Hepatocyte (in vitro differentiated cells): ENCODE measurements around the gene C6orf89.

ENCODE experiments used
- CTCF ChIP-seq: fragments of 200-600 bp; sonication (generic); IDR thresholded peaks from 2 replicates; pipeline ENCODE4 v1.5.1; 2016; ENCODE audit warnings: antibody characterized with exemption, mild to moderate bottlenecking; ENCODE audit not compliant: poor library complexity
- EZH2 ChIP-seq: fragments of 200-600 bp; sonication (generic); IDR thresholded peaks from 2 replicates; pipeline ENCODE4 v1.6.1; 2016; ENCODE audit warnings: antibody characterized with exemption, mild to moderate bottlenecking, borderline replicate concordance
- EZH2phosphoT487 ChIP-seq: fragments of 200-600 bp; sonication (generic); IDR thresholded peaks from one replicate; pipeline ENCODE4 v1.6.1; 2018; ENCODE audit warnings: antibody characterized with exemption, mild to moderate bottlenecking, low read depth, moderate library complexity; ENCODE audit not compliant: unreplicated experiment, severe bottlenecking

- TF ChIP-seq CTCF (no peak), EZH2 (no peak), EZH2phosphoT487 (no peak)
Observed at GRCh38 chr6:36867471-36868224, 18.1 kb upstream of the C6orf89 start.
